SU-DHL-6 (cell line): ENCODE measurements around the gene EXOC6B.

Experiments used
- EZH2phosphoT487 ChIP-seq: fragments of 200-600 bp; sonication (generic), shearing (Covaris generic); conservative IDR thresholded peaks from 2 replicates; pipeline ENCODE4 v1.6.1; 2018; ENCODE audit warnings: mild to moderate bottlenecking, antibody characterized with exemption, low read length, moderate library complexity, mixed read lengths
- TF ChIP-seq, protein P1 (sequence below): fragments of 200-600 bp; sonication (generic); IDR thresholded peaks from one replicate; pipeline ENCODE4 v1.5.1; 2017; ENCODE audit warnings: antibody characterized with exemption, mild to moderate bottlenecking, low read length, moderate library complexity; ENCODE audit not compliant: insufficient read depth, poor library complexity, severe bottlenecking

DNA sequence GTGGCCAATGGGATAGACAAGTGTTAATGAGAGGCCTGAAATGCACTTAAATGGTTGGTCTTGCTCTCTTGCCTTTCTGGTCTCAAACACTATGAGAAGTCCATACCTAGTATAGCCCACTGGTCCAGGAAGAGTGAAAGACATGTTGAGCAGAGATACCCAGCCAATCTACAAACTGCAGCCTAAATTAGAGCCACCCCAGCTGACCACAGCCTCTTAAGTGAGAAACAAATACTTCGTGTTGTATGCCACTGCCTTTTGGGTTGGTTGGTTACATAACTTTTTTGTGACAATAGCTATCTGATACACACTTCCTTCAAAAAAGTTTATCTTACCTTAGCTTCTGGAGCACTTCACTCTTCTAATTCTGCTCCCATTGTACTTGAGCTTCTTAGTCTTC lies 8.8 kb upstream of the EXOC6B start:
- TF ChIP-seq, protein P1, sequence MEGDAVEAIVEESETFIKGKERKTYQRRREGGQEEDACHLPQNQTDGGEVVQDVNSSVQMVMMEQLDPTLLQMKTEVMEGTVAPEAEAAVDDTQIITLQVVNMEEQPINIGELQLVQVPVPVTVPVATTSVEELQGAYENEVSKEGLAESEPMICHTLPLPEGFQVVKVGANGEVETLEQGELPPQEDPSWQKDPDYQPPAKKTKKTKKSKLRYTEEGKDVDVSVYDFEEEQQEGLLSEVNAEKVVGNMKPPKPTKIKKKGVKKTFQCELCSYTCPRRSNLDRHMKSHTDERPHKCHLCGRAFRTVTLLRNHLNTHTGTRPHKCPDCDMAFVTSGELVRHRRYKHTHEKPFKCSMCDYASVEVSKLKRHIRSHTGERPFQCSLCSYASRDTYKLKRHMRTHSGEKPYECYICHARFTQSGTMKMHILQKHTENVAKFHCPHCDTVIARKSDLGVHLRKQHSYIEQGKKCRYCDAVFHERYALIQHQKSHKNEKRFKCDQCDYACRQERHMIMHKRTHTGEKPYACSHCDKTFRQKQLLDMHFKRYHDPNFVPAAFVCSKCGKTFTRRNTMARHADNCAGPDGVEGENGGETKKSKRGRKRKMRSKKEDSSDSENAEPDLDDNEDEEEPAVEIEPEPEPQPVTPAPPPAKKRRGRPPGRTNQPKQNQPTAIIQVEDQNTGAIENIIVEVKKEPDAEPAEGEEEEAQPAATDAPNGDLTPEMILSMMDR = no peak
- no peak for TF ChIP-seq EZH2phosphoT487
